PFSK-1 (cell line): ENCODE results near the gene EAF2.

ENCODE experiments used
- FOXP2 ChIP-seq: optimal IDR thresholded peaks from 2 replicates; pipeline ENCODE3; 2011; ENCODE audit warnings: borderline replicate concordance, control low read depth, inconsistent platforms; ENCODE audit not compliant: insufficient read depth; ENCODE audit errors: extremely low read length, extremely low read depth
- POLR2AphosphoS5 ChIP-seq: IDR thresholded peaks from 2 replicates; pipeline ENCODE4 v1.6.1; 2012; ENCODE audit warnings: low read depth, mild to moderate bottlenecking, control low read depth, low read length, moderate library complexity
- REST ChIP-seq, 2 experiments: IDR thresholded peaks; 2 replicates each; pipeline versions ENCODE4 v1.6.1 to v1.8.0; 2011 to 2012; ENCODE audit warnings: low read depth in 2 of 2, low read length in 2 of 2, control low read depth in 1 of 2, inconsistent platforms in 1 of 2, mild to moderate bottlenecking in 1 of 2, moderate library complexity in 1 of 2; ENCODE audit not compliant: insufficient read depth in 1 of 2
- SIN3A ChIP-seq: IDR thresholded peaks from 2 replicates; pipeline ENCODE4 v1.6.1; 2012; ENCODE audit warnings: mild to moderate bottlenecking, low read length, moderate library complexity, borderline replicate concordance; ENCODE audit not compliant: insufficient read depth
- TAF1 ChIP-seq: IDR thresholded peaks from 2 replicates; pipeline ENCODE4 v1.6.1; 2012; ENCODE audit warnings: low read length, control low read depth, borderline replicate concordance; ENCODE audit not compliant: insufficient read depth

The EAF2 gene

GRCh38 chr3:121878411-121878810, 43.4 kb downstream of the EAF2 start:
- TF ChIP-seq REST (IDR thresholded peaks at IDR 0.05; ENCODE audit: insufficient read depth in 1 of 2, low read depth in 2 of 2, low read length in 2 of 2) (no peak), TAF1 (no peak), SIN3A (no peak), POLR2AphosphoS5 (no peak), FOXP2 (no peak)

- TF ChIP-seq SIN3A: no peak
- TF ChIP-seq FOXP2: no peak
- TF ChIP-seq POLR2AphosphoS5: no peak
- no peak for TF ChIP-seq REST (IDR thresholded peaks at IDR 0.05; ENCODE audit: insufficient read depth in 1 of 2, low read depth in 2 of 2, low read length in 2 of 2)
- no peak for TF ChIP-seq TAF1
Observed at GRCh38 chr3:121883507-121883906, 48.5 kb downstream of the EAF2 start.

- TF ChIP-seq SIN3A (no peak), POLR2AphosphoS5 (no peak), REST (IDR thresholded peaks at IDR 0.05; ENCODE audit: insufficient read depth in 1 of 2, low read depth in 2 of 2, low read length in 2 of 2) (no peak), TAF1 (no peak), FOXP2 (no peak)
Observed at GRCh38 chr3:121885386-121885785, 50.4 kb downstream of the EAF2 start.

GRCh38 chr3:121894301-121894990, 59.4 kb downstream of the EAF2 start, which contains the start of gene SLC15A2:
TSS of gene SLC15A2 (plus strand) at chr3:121894401. CDS start at chr3:121894477, 76 bp downstream.
- TF ChIP-seq SIN3A (no peak), TAF1 (no peak), POLR2AphosphoS5 (no peak), REST (IDR thresholded peaks at IDR 0.05; ENCODE audit: insufficient read depth in 1 of 2, low read depth in 2 of 2, low read length in 2 of 2) (no peak), FOXP2 (no peak)

- no peak for TF ChIP-seq REST (IDR thresholded peaks at IDR 0.05; ENCODE audit: insufficient read depth in 1 of 2, low read depth in 2 of 2, low read length in 2 of 2)
- no peak for TF ChIP-seq FOXP2
- no peak for TF ChIP-seq SIN3A
- no peak for TF ChIP-seq POLR2AphosphoS5
- TF ChIP-seq TAF1: no peak
Observed at GRCh38 chr3:121895121-121895520, 60.1 kb downstream of the EAF2 start.
